ENCODE results near the gene SMG9. TPM values are rescaled to one million over a fixed set of nuclear protein-coding genes. Genes with fewer than 3 reads are reported as not detected.
"Not testable (repeated sequence)": the region's sequence is repeated elsewhere in the genome, so short reads cannot be mapped to it uniquely, and the experiment has no call there.

SMG9 gene
- total and polyA plus RNA-seq, 2 experiments from 2014 or later, result 54.1 to 59.5 TPM

DNA sequence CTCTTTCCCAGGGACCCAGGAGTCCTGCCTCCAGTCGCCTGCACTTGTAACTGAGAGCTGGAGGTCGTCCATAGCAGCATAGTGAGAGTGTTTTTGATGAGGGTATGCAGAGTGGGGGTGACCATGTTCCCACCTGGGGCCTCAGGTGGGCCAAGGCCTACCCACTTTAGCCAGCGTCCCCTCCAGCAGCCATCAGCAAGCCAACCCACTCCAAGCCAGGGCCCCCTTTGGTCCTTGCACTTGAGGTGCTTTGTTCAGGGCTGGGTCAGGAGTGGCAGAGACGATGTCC lies 11.9 kb upstream of the SMG9 start:
- peaks cover 30% of the 10 kb centered on the region for H3K27me3 ChIP-seq
- no peaks in the 10 kb centered on the region for H3K36me3 ChIP-seq
- H3K4me3 ChIP-seq, result no peak overlapping the region
- no peaks in the 10 kb centered on the region for H3K9me3 ChIP-seq (ENCODE audit: low read depth)
- TF ChIP-seq CTCF (IDR thresholded peaks at IDR 0.05; ENCODE audit: low read depth, low read length), result no peak
- DNase-seq (ENCODE audit: low read depth in 1 of 2, low spot score in 1 of 2), result no peak
- H3K27ac ChIP-seq, result no peak overlapping the region
- H3K4me1 ChIP-seq (ENCODE audit: low read depth), result no peaks in the 10 kb centered on the region

DNA sequence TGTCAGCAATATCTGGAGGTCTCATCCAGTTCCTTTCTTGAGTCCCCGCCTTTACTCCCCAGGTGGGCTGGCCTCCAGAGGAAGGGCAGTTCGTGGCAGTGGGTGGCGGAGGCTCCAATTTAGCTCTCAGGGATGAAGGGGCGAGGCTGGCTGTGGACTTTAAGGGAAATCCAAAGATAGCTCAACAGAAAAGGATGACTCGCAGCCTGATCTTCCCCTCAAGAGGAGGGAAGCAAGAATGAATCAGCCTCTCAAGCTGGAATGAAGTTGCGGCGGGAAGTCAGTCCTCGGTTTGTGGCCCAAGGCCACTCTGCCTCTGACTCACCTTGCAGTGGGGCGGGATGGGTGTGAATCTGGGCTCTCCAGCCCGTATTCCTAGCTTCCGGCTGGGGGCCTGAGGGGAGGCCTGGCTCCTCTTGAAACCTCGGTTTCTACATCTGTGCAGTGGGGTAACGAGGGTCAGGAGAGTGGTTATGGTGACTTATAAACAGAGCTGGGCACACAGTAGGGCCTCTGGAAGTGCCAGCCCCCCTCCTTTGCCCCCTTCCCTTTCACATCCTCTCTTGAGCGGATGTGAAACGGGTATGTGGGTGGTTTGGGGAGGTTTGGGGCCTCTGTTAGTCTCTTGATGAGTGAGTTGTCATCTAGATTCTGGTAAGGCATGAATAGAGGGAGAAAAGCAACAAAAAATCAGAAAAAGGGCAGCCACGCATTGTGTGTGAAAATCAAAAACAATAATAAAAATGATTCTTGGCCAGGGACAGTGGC lies 10.5 kb upstream of the SMG9 start:
- Histone ChIP-seq H3K27me3 (peaks cover 16% of the 10 kb centered on the region), H3K4me3 (no peak overlapping the region), H3K36me3 (no peaks in the 10 kb centered on the region), H3K9me3 (ENCODE audit: low read depth) (no peaks in the 10 kb centered on the region), H3K4me1 (ENCODE audit: low read depth) (no peaks in the 10 kb centered on the region), H3K27ac (no peak overlapping the region)
- peak in 1 of 2 donors; percentile 89 for DNase-seq (ENCODE audit: low read depth in 1 of 2, low spot score in 1 of 2)
- TF ChIP-seq CTCF (IDR thresholded peaks at IDR 0.05; ENCODE audit: low read depth, low read length), result no peak

- H3K27ac ChIP-seq; DNase-seq (ENCODE audit: low read depth in 1 of 2, low spot score in 1 of 2); H3K4me1 ChIP-seq (ENCODE audit: low read depth); H3K4me3 ChIP-seq; H3K27me3 ChIP-seq; H3K36me3 ChIP-seq; H3K9me3 ChIP-seq (ENCODE audit: low read depth): not testable (repeated sequence)
These were observed 9.9 kb upstream of the SMG9 start for GRCh38 chr19:43764684-43765083.

DNA sequence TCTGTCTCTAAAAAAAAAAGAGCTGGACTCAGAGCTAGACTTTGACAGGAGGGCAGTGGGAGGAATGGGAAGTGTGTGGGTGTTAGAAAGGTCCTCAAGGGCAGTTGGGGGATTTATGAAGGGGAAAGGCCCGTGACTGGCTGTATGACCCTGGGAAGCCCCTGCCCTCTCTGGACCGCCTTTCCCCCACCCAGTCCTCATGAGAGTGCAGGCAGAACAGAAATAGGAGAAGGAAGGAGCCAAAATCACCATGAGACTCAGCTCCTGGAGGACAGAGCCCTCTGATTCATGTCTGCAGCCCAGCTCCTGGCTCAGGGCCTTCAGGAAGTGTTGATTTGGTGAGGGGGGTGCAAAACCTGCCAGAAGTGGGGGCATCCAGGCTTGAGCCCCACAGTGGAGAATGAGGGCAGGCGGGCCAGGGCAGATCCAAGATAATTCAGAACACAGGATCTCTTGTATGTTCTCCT lies 8.7 kb upstream of the SMG9 start:
- no peaks in the 10 kb centered on the region for H3K27me3 ChIP-seq
- H3K9me3 ChIP-seq (ENCODE audit: low read depth), result no peaks in the 10 kb centered on the region
- no peak overlapping the region for H3K4me3 ChIP-seq
- H3K36me3 ChIP-seq, result no peaks in the 10 kb centered on the region
- DNase-seq (ENCODE audit: low read depth in 1 of 2, low spot score in 1 of 2), result no peak
- H3K4me1 ChIP-seq (ENCODE audit: low read depth), result no peaks in the 10 kb centered on the region
- TF ChIP-seq CTCF (IDR thresholded peaks at IDR 0.05; ENCODE audit: low read depth, low read length), result no peak
- H3K27ac ChIP-seq, result no peak overlapping the region

- Histone ChIP-seq H3K4me1 (ENCODE audit: low read depth) (no peaks in the 10 kb centered on the region), H3K36me3 (no peaks in the 10 kb centered on the region), H3K27ac (no peak overlapping the region), H3K27me3 (no peaks in the 10 kb centered on the region), H3K9me3 (ENCODE audit: low read depth) (no peaks in the 10 kb centered on the region), H3K4me3 (no peak overlapping the region)
- no peak for DNase-seq (ENCODE audit: low read depth in 1 of 2, low spot score in 1 of 2)
- TF ChIP-seq CTCF (IDR thresholded peaks at IDR 0.05; ENCODE audit: low read depth, low read length), result no peak
These were observed 8.1 kb upstream of the SMG9 start for GRCh38 chr19:43762814-43763213.

DNA sequence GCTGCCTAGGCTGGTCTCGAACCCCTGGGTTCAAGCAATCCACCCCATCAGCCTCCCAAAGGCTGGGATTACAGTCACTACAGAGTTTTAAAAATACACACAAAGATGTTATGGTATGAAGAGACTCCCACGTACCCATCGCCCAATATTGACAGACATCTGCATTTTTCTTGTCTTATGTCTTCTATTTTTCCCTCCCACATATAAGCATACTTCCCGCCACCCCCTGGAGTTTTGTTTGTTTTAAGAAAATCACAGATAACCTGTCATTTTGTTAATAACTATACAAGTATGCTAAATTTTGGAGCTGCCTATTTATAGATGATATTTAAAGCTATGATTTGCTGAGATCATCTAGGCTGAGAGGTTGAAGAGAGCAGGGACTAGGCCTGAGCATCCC lies 6.2 kb upstream of the SMG9 start:
- no peak for TF ChIP-seq CTCF (IDR thresholded peaks at IDR 0.05; ENCODE audit: low read depth, low read length)
- no peaks in the 10 kb centered on the region for H3K4me1 ChIP-seq (ENCODE audit: low read depth)
- no peaks in the 10 kb centered on the region for H3K36me3 ChIP-seq
- no peak overlapping the region for H3K27ac ChIP-seq
- no peak overlapping the region for H3K4me3 ChIP-seq
- DNase-seq (ENCODE audit: low read depth in 1 of 2, low spot score in 1 of 2), result no peak
- H3K9me3 ChIP-seq (ENCODE audit: low read depth), result no peaks in the 10 kb centered on the region
- no peaks in the 10 kb centered on the region for H3K27me3 ChIP-seq
